HG03565 (cell line): ENCODE measurements around the gene IL6.
"Not testable (repeated sequence)": the region's sequence is repeated elsewhere in the genome, so short reads cannot be mapped to it uniquely, and the experiment has no call there.

Source experiments
- ATAC-seq: cut with Tn5 transposase; IDR thresholded peaks from one replicate; pipeline ENCODE4 v1.9.1; 2021; ENCODE audit warnings: mild to moderate bottlenecking, moderate library complexity; ENCODE audit not compliant: unreplicated experiment

Gene IL6

GRCh38 chr7:22779730-22780323 is 52.8 kb downstream of the IL6 start:
- ATAC-seq: not testable (repeated sequence)

GRCh38 chr7:22781230-22781711 is 54.3 kb downstream of the IL6 start:
- no peak for ATAC-seq
